Measurements from ENCODE around the gene KCNQ5.

DNA sequence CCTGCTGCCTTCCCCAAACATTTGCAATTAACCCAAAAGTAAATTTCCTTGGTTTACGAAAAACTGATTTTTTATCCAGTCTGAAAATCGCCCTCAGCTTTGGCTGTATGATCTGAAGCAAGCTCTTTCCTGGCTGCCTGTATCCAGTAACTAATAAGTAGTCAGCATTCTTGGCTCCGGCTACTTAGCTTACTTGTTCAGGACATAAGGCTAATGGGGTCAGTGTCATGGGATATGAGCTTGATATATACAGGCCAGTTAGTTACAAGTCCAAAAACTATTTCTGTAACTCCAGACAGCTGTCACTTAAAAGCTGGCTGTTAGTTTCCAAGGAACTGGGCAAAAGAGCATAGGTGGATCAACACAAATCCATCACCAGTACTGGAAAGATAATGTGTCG is 547.2 kb downstream of the KCNQ5 start:
- TF ChIP-seq, protein P1, sequence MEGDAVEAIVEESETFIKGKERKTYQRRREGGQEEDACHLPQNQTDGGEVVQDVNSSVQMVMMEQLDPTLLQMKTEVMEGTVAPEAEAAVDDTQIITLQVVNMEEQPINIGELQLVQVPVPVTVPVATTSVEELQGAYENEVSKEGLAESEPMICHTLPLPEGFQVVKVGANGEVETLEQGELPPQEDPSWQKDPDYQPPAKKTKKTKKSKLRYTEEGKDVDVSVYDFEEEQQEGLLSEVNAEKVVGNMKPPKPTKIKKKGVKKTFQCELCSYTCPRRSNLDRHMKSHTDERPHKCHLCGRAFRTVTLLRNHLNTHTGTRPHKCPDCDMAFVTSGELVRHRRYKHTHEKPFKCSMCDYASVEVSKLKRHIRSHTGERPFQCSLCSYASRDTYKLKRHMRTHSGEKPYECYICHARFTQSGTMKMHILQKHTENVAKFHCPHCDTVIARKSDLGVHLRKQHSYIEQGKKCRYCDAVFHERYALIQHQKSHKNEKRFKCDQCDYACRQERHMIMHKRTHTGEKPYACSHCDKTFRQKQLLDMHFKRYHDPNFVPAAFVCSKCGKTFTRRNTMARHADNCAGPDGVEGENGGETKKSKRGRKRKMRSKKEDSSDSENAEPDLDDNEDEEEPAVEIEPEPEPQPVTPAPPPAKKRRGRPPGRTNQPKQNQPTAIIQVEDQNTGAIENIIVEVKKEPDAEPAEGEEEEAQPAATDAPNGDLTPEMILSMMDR (IDR thresholded peaks at IDR 0.05): no peak
- TF ChIP-seq POLR2A (IDR thresholded peaks at IDR 0.05): no peak

All from thyroid gland (tissue), 4 donors.